EH (cell line): ENCODE results near the gene PIK3R4.

Experiments used
- DNase-seq: peaks from one replicate; pipeline ENCODE4 v3.0.0-alpha.2; 2015; ENCODE audit warnings: low read depth

Gene PIK3R4

GRCh38 chr3:130688697-130689470, 57.7 kb downstream of the PIK3R4 start:
- DNase-seq, result peak; percentile 66

GRCh38 chr3:130688015-130688688, 58.5 kb downstream of the PIK3R4 start:
- peak; percentile 12 for DNase-seq

- peak; percentile 65 for DNase-seq
These were observed 59.3 kb downstream of the PIK3R4 start for GRCh38 chr3:130687327-130687726.

GRCh38 chr3:130686833-130687232, 59.8 kb downstream of the PIK3R4 start:
- DNase-seq, result no peak

- no peak for DNase-seq
These were observed 64.5 kb downstream of the PIK3R4 start for GRCh38 chr3:130682131-130682530.

- DNase-seq, result no peak
These were observed 67.4 kb downstream of the PIK3R4 start for GRCh38 chr3:130679218-130679617.

GRCh38 chr3:130677343-130677742, 69.3 kb downstream of the PIK3R4 start:
- no peak for DNase-seq

GRCh38 chr3:130671545-130672312, 74.9 kb downstream of the PIK3R4 start:
- no peak for DNase-seq

GRCh38 chr3:130669740-130670139, 76.9 kb downstream of the PIK3R4 start:
- no peak for DNase-seq

GRCh38 chr3:130663092-130663491, 83.5 kb downstream of the PIK3R4 start:
- DNase-seq, result no peak

GRCh38 chr3:130662501-130662996, 84.1 kb downstream of the PIK3R4 start:
- DNase-seq, result no peak

- DNase-seq, result no peak
These were observed 85.3 kb downstream of the PIK3R4 start for GRCh38 chr3:130661140-130661891.

- no peak for DNase-seq
These were observed 86.7 kb downstream of the PIK3R4 start for GRCh38 chr3:130659911-130660310.

GRCh38 chr3:130658678-130659077, 88.0 kb downstream of the PIK3R4 start:
- DNase-seq, result peak; percentile 67

- DNase-seq, result no peak
These were observed 90.0 kb downstream of the PIK3R4 start for GRCh38 chr3:130656627-130657026.

- DNase-seq, result no peak
These were observed 91.7 kb downstream of the PIK3R4 start for GRCh38 chr3:130654921-130655320.

GRCh38 chr3:130654091-130654490, 92.5 kb downstream of the PIK3R4 start:
- DNase-seq, result no peak

- DNase-seq, result no peak
These were observed 97.5 kb downstream of the PIK3R4 start for GRCh38 chr3:130649061-130649654.

GRCh38 chr3:130648293-130648692, 98.3 kb downstream of the PIK3R4 start:
- DNase-seq, result no peak

- no peak for DNase-seq
These were observed 101.4 kb downstream of the PIK3R4 start for GRCh38 chr3:130645261-130645660.

- no peak for DNase-seq
These were observed 101.9 kb downstream of the PIK3R4 start for GRCh38 chr3:130644628-130645253.
